A549 (cell line): ENCODE measurements around the gene EFHD2. TPM values are rescaled to one million over a fixed set of nuclear protein-coding genes. Genes with fewer than 3 reads are reported as not detected.

ENCODE experiments used
- ATAC-seq, 2 experiments: fragments of 200-7000 bp in 1 of 2; fragments of >200 bp in 1 of 2; cut with Nextera tagmentation in 1 of 2; cut with Tn5 transposase in 1 of 2; 3 replicates each; pipeline versions ENCODE4 v1.8.0 to v1.9.1; 2018 to 2020; ENCODE audit warnings: mild to moderate bottlenecking in 1 of 2, moderate library complexity in 1 of 2
- CTCF ChIA-PET: fragments of 300-600 bp; sonication (Branson Sonifier 250); formaldehyde crosslinking; extraction: SDS; loops from one replicate; lab custom pipeline; 2021; ENCODE audit warnings: antibody characterized with exemption, inconsistent platforms; lab: Yijun Ruan, JAX
- POLR2A ChIA-PET: fragments of 350-600 bp; formaldehyde crosslinking; extraction: SDS; loops from one replicate; lab custom pipeline; 2021; ENCODE audit warnings: antibody characterized with exemption, inconsistent platforms; lab: Yijun Ruan, JAX
- DNase-seq, 2 experiments: peaks; one replicate each; pipeline versions ENCODE4 v3.0.0 to v3.0.0-alpha.2; 2011 to 2016; ENCODE audit warnings: low read depth in 1 of 2, low spot score in 1 of 2
- FAIRE-seq: peaks from 2 replicates; lab custom pipeline; 2011; peaks lifted over from hg19 to GRCh38; lab: Jason Lieb, UNC
- H3K27ac ChIP-seq, 2 experiments: fragments of >200 bp; sonication (Bioruptor Twin); formaldehyde crosslinking; 3 replicates each; pipeline ENCODE4 v1.5.1; 2016 to 2017
- H3K4me1 ChIP-seq: fragments of >200 bp; sonication (Bioruptor Twin); formaldehyde crosslinking; 3 replicates; pipeline ENCODE4 v1.6.1; 2016
- H3K4me2 ChIP-seq: fragments of >200 bp; sonication (Bioruptor Twin); formaldehyde crosslinking; 3 replicates; pipeline ENCODE4 v1.6.1; 2016
- H3K4me3 ChIP-seq: fragments of >200 bp; sonication (Bioruptor Twin); formaldehyde crosslinking; 3 replicates; pipeline ENCODE4 v1.5.1; 2016
- H3K9me3 ChIP-seq: fragments of >200 bp; sonication (Bioruptor Twin); formaldehyde crosslinking; 3 replicates; pipeline ENCODE4 v1.6.1; 2016
- CEBPB ChIP-seq, 2 experiments: fragments of >200 bp in 1 of 2; sonication (Bioruptor Twin) in 1 of 2; formaldehyde crosslinking in 1 of 2; IDR thresholded peaks; 2 replicates each; pipeline ENCODE4 v1.6.1; 2012 to 2016
- CHD2 ChIP-seq: fragments of 150-350 bp; IDR thresholded peaks from 2 replicates; pipeline ENCODE4 v1.6.1; 2014; ENCODE audit warnings: low read length; ENCODE audit not compliant: partially characterized antibody
- CHD4 ChIP-seq: fragments of 200-600 bp; sonication (generic); IDR thresholded peaks from 2 replicates; pipeline ENCODE4 v1.6.1; 2016; ENCODE audit warnings: antibody characterized with exemption, mild to moderate bottlenecking, borderline replicate concordance
- CTCF ChIP-seq: fragments of >200 bp; sonication (Bioruptor Twin); formaldehyde crosslinking; IDR thresholded peaks from 3 replicates; pipeline ENCODE4 v1.5.1; 2016
- EHF ChIP-seq: fragments of 250-450 bp; sonication (Bioruptor Pico); IDR thresholded peaks from 2 replicates; pipeline ENCODE4 v1.5.0; 2020; ENCODE audit warnings: mild to moderate bottlenecking
- EHMT2 ChIP-seq: fragments of 200-600 bp; sonication (generic); IDR thresholded peaks from 2 replicates; pipeline ENCODE4 v1.6.1; 2016; ENCODE audit warnings: antibody characterized with exemption, low read depth, mild to moderate bottlenecking, moderate library complexity
- ELK1 ChIP-seq: fragments of 150-350 bp; IDR thresholded peaks from 2 replicates; pipeline ENCODE4 v1.6.1; 2014; ENCODE audit warnings: low read depth, mild to moderate bottlenecking, low read length
- EP300 ChIP-seq, 2 experiments: fragments of >200 bp; sonication (Bioruptor Twin); formaldehyde crosslinking; IDR thresholded peaks; 2 replicates in 1 of 2; 3 replicates in 1 of 2; pipeline ENCODE4 v1.6.1; 2016 to 2017
- ESRRA ChIP-seq: fragments of 150-350 bp; IDR thresholded peaks from 2 replicates; pipeline ENCODE4 v1.6.1; 2014; ENCODE audit warnings: mild to moderate bottlenecking, low read length, borderline replicate concordance
- FOXS1 ChIP-seq: fragments of 250-450 bp; sonication (Bioruptor Pico); IDR thresholded peaks from 2 replicates; pipeline ENCODE4 v1.5.0; 2020; ENCODE audit warnings: mild to moderate bottlenecking, moderate library complexity
- HOXA7 ChIP-seq: fragments of 250-450 bp; sonication (Bioruptor Pico); IDR thresholded peaks from 2 replicates; pipeline ENCODE4 v1.5.0; 2020; ENCODE audit warnings: mild to moderate bottlenecking, moderate library complexity
- HOXB13 ChIP-seq: fragments of 250-450 bp; sonication (Bioruptor Pico); IDR thresholded peaks from 2 replicates; pipeline ENCODE4 v1.5.0; 2020; ENCODE audit warnings: low read depth, mild to moderate bottlenecking, moderate library complexity
- HOXB5 ChIP-seq: fragments of 250-450 bp; sonication (Bioruptor Pico); IDR thresholded peaks from 2 replicates; pipeline ENCODE4 v1.5.0; 2020; ENCODE audit warnings: mild to moderate bottlenecking, moderate library complexity
- JUNB ChIP-seq: fragments of >200 bp; sonication (Bioruptor Twin); formaldehyde crosslinking; IDR thresholded peaks from 2 replicates; pipeline ENCODE4 v1.6.1; 2016
- MAX ChIP-seq: IDR thresholded peaks from 2 replicates; pipeline ENCODE4 v1.6.1; 2012
- MYC ChIP-seq: IDR thresholded peaks from 2 replicates; pipeline ENCODE4 v1.6.1; 2012; ENCODE audit warnings: mild to moderate bottlenecking, inconsistent platforms, low read length, improper control_type of control experiment, borderline replicate concordance
- NFE2L2 ChIP-seq: fragments of 150-350 bp; conservative IDR thresholded peaks from 2 replicates; pipeline ENCODE4 v1.6.1; 2014; ENCODE audit warnings: low read length
- NPAS2 ChIP-seq: fragments of 250-450 bp; sonication (Bioruptor Pico); IDR thresholded peaks from 2 replicates; pipeline ENCODE4 v1.8.0; 2022; ENCODE audit warnings: mild to moderate bottlenecking, moderate library complexity, borderline replicate concordance
- PBX3 ChIP-seq: IDR thresholded peaks from 2 replicates; pipeline ENCODE4 v1.6.1; 2012
- PHF8 ChIP-seq: fragments of 200-600 bp; sonication (generic); IDR thresholded peaks from 2 replicates; pipeline ENCODE4 v1.6.1; 2016; ENCODE audit warnings: low read depth, mild to moderate bottlenecking, antibody characterized with exemption, moderate library complexity, borderline replicate concordance
- POLR2A ChIP-seq: IDR thresholded peaks from 2 replicates; pipeline ENCODE4 v1.6.1; 2012; ENCODE audit warnings: mild to moderate bottlenecking, low read length
- POLR2AphosphoS2 ChIP-seq: conservative IDR thresholded peaks from 2 replicates; pipeline ENCODE4 v1.6.1; 2012; ENCODE audit warnings: low read length, improper control_type of control experiment, inconsistent platforms
- REST ChIP-seq: fragments of 200-600 bp; sonication (generic); IDR thresholded peaks from 2 replicates; pipeline ENCODE4 v1.6.1; 2016; ENCODE audit warnings: antibody characterized with exemption, mild to moderate bottlenecking, moderate library complexity
- RNF2 ChIP-seq: fragments of 200-600 bp; sonication (generic); IDR thresholded peaks from 2 replicates; pipeline ENCODE4 v1.6.1; 2016; ENCODE audit warnings: low read depth, mild to moderate bottlenecking, antibody characterized with exemption, moderate library complexity, borderline replicate concordance
- USF2 ChIP-seq: fragments of 450-650 bp; IDR thresholded peaks from 2 replicates; pipeline ENCODE4 v1.6.1; 2014; ENCODE audit warnings: antibody characterized with exemption
- ZC3H11A ChIP-seq: fragments of 450-650 bp; IDR thresholded peaks from 2 replicates; pipeline ENCODE4 v1.6.1; 2014; ENCODE audit warnings: antibody characterized with exemption, mild to moderate bottlenecking
- WGBS: methylation state at CpG from one replicate; pipeline ENCODE4 v1.1.6; 2017; ENCODE audit errors: missing lambda C conversion rate; 5-methylcytosine and 5-hydroxymethylcytosine counted together
- polyA plus RNA-seq, 4 experiments: library from polyadenylated mRNA; depleted of rRNA in 3 of 4; stranded (reverse); fragments of >200 nt; fragmentation: RNase III in 1 of 4; extraction: RNeasy Plus Mini Kit Qiagen cat#74134 plus additional on column Dnase treatment in 1 of 4; gene quantifications; 2 replicates in 3 of 4; 3 replicates in 1 of 4; pipeline ENCODE4 v1.2.3, GENCODE V29; 2011 to 2017

The EFHD2 gene
- polyA plus RNA-seq, 2 of the 4 experiments (the other 2 are of a cell fraction) = 33.1 to 96.2 TPM

GRCh38 chr1:15468145-15468544, 58.5 kb downstream of the EFHD2 start:
- ChIA-PET POLR2A (no interaction called here), CTCF (no interaction called here)
- TF ChIP-seq POLR2AphosphoS2 = no peak
- TF ChIP-seq EHF (CRISPR knock-in tag) = no peak
- TF ChIP-seq NFE2L2 = no peak
- TF ChIP-seq ESRRA = no peak
- no peak for TF ChIP-seq MAX
- TF ChIP-seq CHD4 = no peak
- TF ChIP-seq NPAS2 (CRISPR knock-in tag) = no peak
- TF ChIP-seq RNF2 = no peak
- no peak for TF ChIP-seq REST
- TF ChIP-seq JUNB = no peak
- no peak for TF ChIP-seq PBX3
- no peak for TF ChIP-seq EHMT2
- no peak for TF ChIP-seq PHF8
- TF ChIP-seq EP300 (IDR thresholded peaks at IDR 0.05) = no peak
- TF ChIP-seq CHD2 = no peak
- TF ChIP-seq POLR2A = no peak
- TF ChIP-seq USF2 = no peak
- TF ChIP-seq MYC = no peak
- FAIRE-seq (no peak), DNase-seq (no peak), ATAC-seq (no peak)
- Histone ChIP-seq H3K27ac (no peak overlapping the region), H3K4me3 (no peak overlapping the region), H3K9me3 (no peaks in the 10 kb centered on the region; the same call in 2 of the 3 replicates), H3K4me2 (no peak overlapping the region), H3K4me1 (no peaks in the 10 kb centered on the region)

GRCh38 chr1:15469361-15469760, 59.7 kb downstream of the EFHD2 start:
- POLR2A ChIA-PET = no interaction called here
- TF ChIP-seq PHF8 (no peak), ZC3H11A (no peak), HOXB13 (no peak), HOXB5 (CRISPR knock-in tag) (no peak), HOXA7 (no peak), REST (no peak), CTCF (no peak), FOXS1 (CRISPR knock-in tag) (no peak), MYC (no peak), ELK1 (no peak), NFE2L2 (no peak), CEBPB (IDR thresholded peaks at IDR 0.05) (no peak)

More at GRCh38 chr1:15469361-15469760, 59.7 kb downstream of the EFHD2 start:
- FAIRE-seq (no peak), ATAC-seq (no peak), DNase-seq (no peak)
- Histone ChIP-seq H3K27ac (no peak overlapping the region), H3K4me2 (no peak overlapping the region), H3K4me1 (no peaks in the 10 kb centered on the region), H3K9me3 (no peaks in the 10 kb centered on the region; the same call in 2 of the 3 replicates), H3K4me3 (no peak overlapping the region)
- CTCF ChIA-PET = no interaction called here
- WGBS = 30% methylated on average over 3 of the region's 3 CpGs
